Choroid plexus epithelial cell (primary cell): ENCODE data around the gene SLC9C2.
"Not testable (repeated sequence)": the region's sequence is repeated elsewhere in the genome, so short reads cannot be mapped to it uniquely, and the experiment has no call there.

Source experiments
- DNase-seq: peaks from one replicate; pipeline ENCODE4 v3.0.0-alpha.2; 2010; ENCODE audit warnings: low read depth
- H3K4me3 ChIP-seq: 2 replicates; pipeline ENCODE4 v1.5.1; 2011; ENCODE audit warnings: low read depth, mild to moderate bottlenecking, control low read depth, low read length, moderate library complexity
- CTCF ChIP-seq: conservative IDR thresholded peaks from 2 replicates; pipeline ENCODE4 v1.5.1; 2011; ENCODE audit warnings: low read depth, mild to moderate bottlenecking, control low read depth, inconsistent platforms, low read length, moderate library complexity

Gene SLC9C2

DNA sequence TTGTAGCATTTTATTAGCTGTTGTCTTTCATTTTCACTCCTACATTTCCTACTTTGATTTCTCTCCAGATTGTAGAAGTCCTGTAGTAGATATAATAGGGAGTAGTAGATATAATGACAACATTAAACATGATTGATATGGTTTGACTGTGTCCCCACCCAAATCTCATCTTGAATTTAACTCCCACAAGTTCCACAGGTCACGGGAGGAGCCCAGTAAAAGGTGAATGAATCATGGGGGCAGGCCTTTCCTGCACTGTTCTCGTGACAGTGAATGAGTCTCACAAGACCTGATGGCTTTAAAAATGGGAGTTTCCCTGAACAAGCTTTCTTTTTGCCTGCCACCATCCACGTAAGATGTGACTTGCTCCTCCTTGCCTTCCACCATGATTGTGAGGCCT is 133.2 kb downstream of the SLC9C2 start:
- no peak for TF ChIP-seq CTCF
- H3K4me3 ChIP-seq, result no peak overlapping the region
- no peak for DNase-seq

- DNase-seq, result peak; percentile 56
- peak; percentile 13 for TF ChIP-seq CTCF
- no peak overlapping the region for H3K4me3 ChIP-seq
These were observed 135.4 kb downstream of the SLC9C2 start for GRCh38 chr1:173467426-173467825.

DNA sequence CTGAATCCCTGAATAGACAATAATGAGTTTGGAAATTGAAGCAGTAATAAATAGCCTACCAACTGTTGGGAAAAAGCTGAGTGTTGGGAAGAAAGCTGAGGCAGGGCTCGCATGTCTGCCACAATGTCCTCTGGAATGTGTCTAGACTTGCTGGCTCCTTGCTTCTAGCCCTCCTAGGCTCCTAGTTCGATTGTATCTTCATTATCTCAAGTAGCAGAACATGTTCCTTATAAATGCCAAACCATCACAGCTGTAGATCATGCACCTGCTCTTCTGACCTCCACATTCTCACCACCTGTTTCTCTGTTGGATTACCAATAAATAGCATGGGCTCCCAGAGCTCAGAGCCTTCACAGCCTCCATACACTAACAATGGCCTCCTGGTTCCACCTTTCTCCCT is 138.7 kb downstream of the SLC9C2 start:
- DNase-seq, H3K4me3 ChIP-seq: not testable (repeated sequence)

DNA sequence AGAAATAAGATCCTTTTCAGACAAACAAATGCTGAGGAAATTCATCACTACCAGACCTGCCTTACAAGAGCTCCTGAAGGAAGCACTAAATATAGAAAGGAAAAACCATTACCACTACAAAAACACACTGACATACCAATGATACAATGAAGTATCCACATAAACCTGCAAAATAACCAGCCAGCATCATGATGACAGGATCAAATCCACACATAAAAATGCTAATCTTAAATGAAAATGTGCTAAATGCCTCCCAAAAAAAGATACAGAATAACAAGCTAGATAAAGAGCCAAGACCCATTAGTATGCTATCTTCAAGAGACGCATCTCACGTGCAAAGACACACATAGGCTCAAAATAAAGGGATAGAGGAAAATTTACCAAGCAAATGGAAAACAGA is 140.2 kb downstream of the SLC9C2 start:
- not testable (repeated sequence) for H3K4me3 ChIP-seq
- DNase-seq, result peak; percentile 9

DNA sequence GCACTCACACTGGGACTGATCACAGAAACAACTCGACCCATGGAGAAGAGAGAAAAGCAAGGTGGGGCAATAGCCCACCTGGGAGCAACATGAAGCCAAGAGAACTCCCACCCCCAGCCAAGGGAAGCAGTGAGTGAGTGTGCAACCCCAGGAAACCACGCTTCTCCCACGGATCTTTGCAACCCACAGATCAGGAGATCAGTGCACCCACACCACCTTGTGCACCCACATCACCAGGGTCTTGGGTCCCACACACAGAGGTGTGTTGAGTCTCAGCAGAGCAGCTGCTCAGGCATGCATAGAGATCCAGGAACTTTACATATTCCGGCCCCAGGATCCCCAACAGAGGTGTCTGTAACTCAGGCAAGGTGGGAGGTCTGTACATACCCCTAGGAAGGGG is 143.0 kb downstream of the SLC9C2 start:
- no peak for TF ChIP-seq CTCF
- DNase-seq, result no peak
- H3K4me3 ChIP-seq, result no peak overlapping the region

- DNase-seq, result no peak
- H3K4me3 ChIP-seq, result no peak overlapping the region
- TF ChIP-seq CTCF, result no peak
These were observed 147.8 kb downstream of the SLC9C2 start for GRCh38 chr1:173454966-173455524.

DNA sequence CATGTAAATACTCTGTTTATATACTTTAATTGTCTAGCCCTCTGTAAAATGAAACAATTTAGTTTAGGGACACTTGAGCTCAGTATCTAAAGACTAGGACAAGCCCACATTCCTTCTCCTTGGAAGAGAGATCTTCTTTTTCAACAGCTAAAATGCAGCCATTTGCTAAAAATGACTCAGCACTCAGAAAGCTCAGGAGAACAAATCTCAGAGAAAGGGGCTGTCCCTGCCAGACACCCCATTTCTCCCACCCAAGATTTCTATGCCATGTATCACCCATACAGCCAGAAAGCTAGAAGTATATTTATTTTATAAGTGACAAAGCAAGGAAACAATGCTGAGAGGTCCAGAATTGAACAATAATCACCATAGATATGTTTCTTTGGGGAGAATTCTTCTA is 148.9 kb downstream of the SLC9C2 start:
- no peak overlapping the region for H3K4me3 ChIP-seq
- no peak for TF ChIP-seq CTCF
- peak; percentile 56 for DNase-seq

- TF ChIP-seq CTCF, result no peak
- no peak overlapping the region for H3K4me3 ChIP-seq
- DNase-seq, result peak; percentile 25
These were observed 150.9 kb downstream of the SLC9C2 start for GRCh38 chr1:173451981-173452380.
